ENCODE measurements around the gene DCLK1. TPM values are rescaled to one million over a fixed set of nuclear protein-coding genes. Genes with fewer than 3 reads are reported as not detected.

DCLK1 gene
- total RNA-seq, 1 experiment from 2014 or later: not detected

GRCh38 chr13:35956074-35956473, 175.1 kb downstream of the DCLK1 start:
- Histone ChIP-seq H3K36me3 (ENCODE audit: control insufficient read depth, insufficient read depth, low read length) (no peaks in the 10 kb centered on the region), H3K4me3 (ENCODE audit: low read depth in 2 of 2, low read length in 2 of 2) (no peak overlapping the region), H3K4me1 (ENCODE audit: control insufficient read depth, insufficient read depth, low read length) (no peaks in the 10 kb centered on the region), H3K9me3 (ENCODE audit: control insufficient read depth, insufficient read depth, low read depth, low read length) (no peaks in the 10 kb centered on the region), H3K27ac (ENCODE audit: low read length) (no peak overlapping the region), H3K27me3 (ENCODE audit: control insufficient read depth, insufficient read depth, low read length) (no peaks in the 10 kb centered on the region)
- POLR2A ChIA-PET: no interaction called here
- ATAC-seq: no peak
- no TSS peak for BruUV-seq (replicated peaks)
- CTCF ChIA-PET: no interaction called here
- intact Hi-C loops (cut with micrococcal nuclease; ENCODE audit: unreplicated experiment): no loop called here
- no peak for TF ChIP-seq SIN3A (IDR thresholded peaks at IDR 0.05; ENCODE audit: borderline replicate concordance, insufficient read depth, low read depth, low read length)
- TF ChIP-seq TCF7L2 (IDR thresholded peaks at IDR 0.05; ENCODE audit: low read depth, low read length): no peak
- TF ChIP-seq POLR2AphosphoS5 (IDR thresholded peaks at IDR 0.05; ENCODE audit: low read depth, low read length): no peak
- no peak for TF ChIP-seq CTCF (IDR thresholded peaks at IDR 0.05)
- TF ChIP-seq REST (IDR thresholded peaks at IDR 0.05; ENCODE audit: insufficient read depth in 1 of 2, low read depth in 2 of 2, low read length in 1 of 2): no peak
- in situ Hi-C loops (cut with HindIII; ENCODE audit: low pct_unique_long_range_greater_than_20kb, low sequenced_read_pairs): no loop called here
- no peak for DNase-seq (ENCODE audit: low read depth, low spot score)

- in situ Hi-C loops (cut with HindIII; ENCODE audit: low pct_unique_long_range_greater_than_20kb, low sequenced_read_pairs) (no loop called here), intact Hi-C loops (cut with micrococcal nuclease; ENCODE audit: unreplicated experiment) (no loop called here)
- TF ChIP-seq POLR2AphosphoS5 (IDR thresholded peaks at IDR 0.05; ENCODE audit: low read depth, low read length) (no peak), REST (IDR thresholded peaks at IDR 0.05; ENCODE audit: insufficient read depth in 1 of 2, low read depth in 2 of 2, low read length in 1 of 2) (no peak), TCF7L2 (IDR thresholded peaks at IDR 0.05; ENCODE audit: low read depth, low read length) (no peak), CTCF (IDR thresholded peaks at IDR 0.05) (no peak), SIN3A (IDR thresholded peaks at IDR 0.05; ENCODE audit: borderline replicate concordance, insufficient read depth, low read depth, low read length) (no peak)
- no TSS peak for BruUV-seq (replicated peaks)
- CTCF ChIA-PET: no interaction called here
- Histone ChIP-seq H3K27me3 (ENCODE audit: control insufficient read depth, insufficient read depth, low read length) (no peaks in the 10 kb centered on the region), H3K36me3 (ENCODE audit: control insufficient read depth, insufficient read depth, low read length) (no peaks in the 10 kb centered on the region), H3K9me3 (ENCODE audit: control insufficient read depth, insufficient read depth, low read depth, low read length) (no peaks in the 10 kb centered on the region), H3K27ac (ENCODE audit: low read length) (no peak overlapping the region), H3K4me3 (ENCODE audit: low read depth in 2 of 2, low read length in 2 of 2) (no peak overlapping the region), H3K4me1 (ENCODE audit: control insufficient read depth, insufficient read depth, low read length) (no peaks in the 10 kb centered on the region)
- POLR2A ChIA-PET: no interaction called here
- ATAC-seq: no peak
- no peak for DNase-seq (ENCODE audit: low read depth, low spot score)
Measured at GRCh38 chr13:35954207-35954560, 177.0 kb downstream of the DCLK1 start.
